B cell (primary cell): Measurements from ENCODE around the gene SF1. TPM values are rescaled to one million over a fixed set of nuclear protein-coding genes. Genes with fewer than 3 reads are reported as not detected.

ENCODE experiments used
- ATAC-seq: fragments of 200-7000 bp; cut with Tn5 transposase; one replicate; pipeline ENCODE4 v1.10.0; 2021; ENCODE audit warnings: low read depth, mild to moderate bottlenecking, moderate number of reproducible peaks, moderate library complexity
- CTCF ChIA-PET: fragments of 350-600 bp; sonication (Branson Sonifier 250); formaldehyde crosslinking; loops from one replicate; lab custom pipeline; 2021; ENCODE audit warnings: antibody characterized with exemption, inconsistent platforms; lab: Charles Lee
- POLR2A ChIA-PET: fragments of 350-600 bp; sonication (Branson Sonifier 250); formaldehyde crosslinking; loops from one replicate; lab custom pipeline; 2021; ENCODE audit warnings: antibody characterized with exemption; lab: Charles Lee
- DNase-seq: peaks from one replicate; pipeline ENCODE4 v3.0.0; 2013
- H2AFZ ChIP-seq: 2 replicates; pipeline ENCODE4 v1.6.1; 2012; ENCODE audit warnings: mild to moderate bottlenecking, low read depth, low read length; ENCODE audit not compliant: insufficient read depth, poor library complexity, severe bottlenecking
- H3K27ac ChIP-seq, 2 donors: 1 replicate in 1 of 2; 2 replicates in 1 of 2; pipeline ENCODE4 v1.5.1; 2012 to 2013; ENCODE audit warnings: low read length in 2 of 2, mild to moderate bottlenecking in 2 of 2, moderate library complexity in 1 of 2
- H3K27me3 ChIP-seq, 4 experiments: fragments of 200-600 bp in 1 of 4; sonication (generic) in 1 of 4; replicated peaks in 1 of 4; 1 replicate in 2 of 4; 2 replicates in 2 of 4; pipeline versions ENCODE4 v1.6.1 to v1.7.0; 2013 to 2016; ENCODE audit warnings: low read length in 3 of 4, mild to moderate bottlenecking in 2 of 4, mixed read lengths in 1 of 4, moderate library complexity in 1 of 4; ENCODE audit not compliant: insufficient read depth in 4 of 4, control insufficient read depth in 3 of 4; ENCODE audit errors: control extremely low read depth in 1 of 4
- H3K36me3 ChIP-seq, 2 experiments: replicated peaks in 1 of 2; 1 replicate in 1 of 2; 2 replicates in 1 of 2; pipeline versions ENCODE4 v1.6.1 to v1.7.1; 2013; ENCODE audit warnings: low read length in 1 of 2; ENCODE audit not compliant: insufficient read depth in 2 of 2, control insufficient read depth in 1 of 2; ENCODE audit errors: control extremely low read depth in 1 of 2, extremely low read depth in 1 of 2
- H3K4me1 ChIP-seq, 2 donors: fragments of 200-600 bp in 1 of 2; sonication (generic) in 1 of 2; 1 replicate in 1 of 2; 2 replicates in 1 of 2; pipeline versions ENCODE4 v1.5.1 to v1.6.1; 2013 to 2017; ENCODE audit warnings: low read length in 2 of 2; ENCODE audit not compliant: control insufficient read depth in 2 of 2, insufficient read depth in 2 of 2
- H3K4me2 ChIP-seq: replicated peaks from 2 replicates; pipeline ENCODE3; 2012; ENCODE audit warnings: mild to moderate bottlenecking, low read depth, low read length; ENCODE audit not compliant: poor library complexity, severe bottlenecking
- H3K4me3 ChIP-seq, 5 experiments: fragments of 200-600 bp in 1 of 5; sonication (generic) in 1 of 5; 1 replicate in 3 of 5; 2 replicates in 2 of 5; pipeline versions ENCODE4 v1.5.1 to v1.7.0; 2011 to 2016; ENCODE audit warnings: low read length in 4 of 5, mild to moderate bottlenecking in 4 of 5, low read depth in 2 of 5, control low read depth in 1 of 5, moderate library complexity in 1 of 5; ENCODE audit not compliant: insufficient read depth in 1 of 5; ENCODE audit errors: control extremely low read depth in 1 of 5, extremely low read depth in 1 of 5
- H3K79me2 ChIP-seq: fragments of 200-600 bp; sonication (generic); one replicate; pipeline ENCODE4 v1.6.0; 2016; ENCODE audit warnings: low read length; ENCODE audit not compliant: control insufficient read depth, insufficient read depth
- H3K9ac ChIP-seq: fragments of 200-600 bp; sonication (generic); 2 replicates; pipeline ENCODE4 v1.6.1; 2017; ENCODE audit warnings: mild to moderate bottlenecking, low read length, moderate library complexity
- H3K9me3 ChIP-seq, 3 donors: one replicate each; pipeline versions ENCODE4 v1.6.1 to v1.7.1; 2013; ENCODE audit warnings: low read length in 2 of 3; ENCODE audit not compliant: control insufficient read depth in 2 of 3, insufficient read depth in 1 of 3; ENCODE audit errors: control extremely low read depth in 1 of 3
- H4K20me1 ChIP-seq: 2 replicates; pipeline ENCODE4 v1.6.0; 2012; ENCODE audit warnings: mild to moderate bottlenecking, low read length; ENCODE audit not compliant: insufficient read depth, control insufficient read depth, poor library complexity, severe bottlenecking
- H3K27ac Mint-ChIP-seq: one replicate; pipeline ENCODE4 v1.8.0; 2021; ENCODE audit warnings: mixed read lengths
- H3K27me3 Mint-ChIP-seq: one replicate; pipeline ENCODE4 v1.8.0; 2021; ENCODE audit warnings: mixed read lengths
- H3K4me1 Mint-ChIP-seq: one replicate; pipeline ENCODE4 v1.8.0; 2021; ENCODE audit warnings: mixed read lengths
- H3K4me3 Mint-ChIP-seq: one replicate; pipeline ENCODE4 v1.8.0; 2021; ENCODE audit warnings: mixed read lengths
- H3K9me3 Mint-ChIP-seq: one replicate; pipeline ENCODE4 v1.8.0; 2022; ENCODE audit warnings: mixed read lengths; ENCODE audit not compliant: insufficient read depth
- CTCF ChIP-seq: fragments of 200-600 bp; IDR thresholded peaks from one replicate; pipeline ENCODE4 v1.8.0; 2022; ENCODE audit warnings: antibody characterized with exemption, mild to moderate bottlenecking
- EZH2 ChIP-seq: IDR thresholded peaks from 2 replicates; pipeline ENCODE4 v1.6.1; 2012; ENCODE audit warnings: borderline replicate concordance, low read depth, mild to moderate bottlenecking, moderate library complexity, low read length; ENCODE audit not compliant: insufficient read depth, poor library complexity, severe bottlenecking
- WGBS: methylation state at CpG from one replicate; pipeline ENCODE4 v1.1.5; 2013; ENCODE audit warnings: missing lambda C conversion rate; ENCODE audit not compliant: insufficient coverage; 5-methylcytosine and 5-hydroxymethylcytosine counted together
- intact Hi-C: fragments of 100-400 bp; cut with micrococcal nuclease; formaldehyde crosslinking; loops from one replicate; pipeline ENCODE4 v1.10.0; 2022
- polyA plus RNA-seq: library from polyadenylated mRNA; depleted of rRNA; stranded (reverse); fragments of >200 nt; gene quantifications from 2 replicates; pipeline ENCODE4 v1.2.3, GENCODE V29; 2012
- total RNA-seq, 2 donors: library from RNA; stranded (reverse); fragments of 120-200 nt in 1 of 2; gene quantifications; 1 replicate in 1 of 2; 2 replicates in 1 of 2; pipeline versions ENCODE4 v1.2.3 to v1.2.4, GENCODE V29; 2013 to 2022

Gene SF1
- total and polyA plus RNA-seq, 2 donors (not counting 1 experiment from before 2014, with no cell fraction given) = 369 to 931 TPM

- DNase-seq = no peak
- H3K9me3 Mint-ChIP-seq = no peaks in the 10 kb centered on the region
- H4K20me1 ChIP-seq = peaks cover 26% of the 10 kb centered on the region
- H3K27me3 Mint-ChIP-seq = no peaks in the 10 kb centered on the region
- peak overlapping the region; percentile 97 for H3K4me3 Mint-ChIP-seq
- H2AFZ ChIP-seq = peak overlapping the region; percentile 75
- H3K9ac ChIP-seq = peak overlapping the region; percentile 94
- peaks cover 28% of the 10 kb centered on the region for H3K79me2 ChIP-seq
- peaks cover 24 to 43% of the 10 kb centered on the region in 2 donors for H3K4me1 ChIP-seq
- ChIA-PET CTCF (interaction anchor here (0.6 to 13.7 kb wide), 3 partner anchors 11 to 32 kb away, joined by 3 to 280 read pairs (median 5); partner anchors contain the start of gene SF1), POLR2A (interaction anchor here (0.6 to 8.9 kb wide), 7 partner anchors 15 to 475 kb away, joined by 3 to 175 read pairs (median 10); partner anchors contain the start of genes PYGM and SF1)
- H3K27me3 ChIP-seq = no peaks in the 10 kb centered on the region
- H3K9me3 ChIP-seq = no peaks in the 10 kb centered on the region
- whole genome bisulfite sequencing = 70% methylated on average over 10 of the region's 10 CpGs
- H3K4me3 ChIP-seq = peak overlapping the region in 4 of 5 experiments; percentile 72 to 99 (median 80)
- intact Hi-C loops = loop anchor here (10.0 kb wide), 3 partner anchors 98 to 828 kb away; partner anchors contain the start of genes CDC42BPG, EHBP1L1, FAM89B and ZNRD2
- peak overlapping the region; percentile 100 for H3K27ac Mint-ChIP-seq
- TF ChIP-seq EZH2 (no peak), CTCF (no peak)
- peaks cover 56% of the 10 kb centered on the region for H3K4me1 Mint-ChIP-seq
- no peak for ATAC-seq
- H3K36me3 ChIP-seq = peaks cover 0 to 12% of the 10 kb centered on the region in 2 experiments
- peak overlapping the region; percentile 99 for H3K4me2 ChIP-seq
- H3K27ac ChIP-seq = peak overlapping the region; percentile 97 to 98
These were observed 31.9 kb downstream of the SF1 start for GRCh38 chr11:64746486-64746885.
